Fibroblast of mammary gland (primary cell): Measurements from ENCODE around the gene MUC20.

Experiments used
- DNase-seq: peaks from one replicate; pipeline ENCODE4 v3.0.0-alpha.2; 2010; ENCODE audit warnings: low read depth
- H3K4me3 ChIP-seq: 2 replicates; pipeline ENCODE4 v1.5.1; 2011; ENCODE audit warnings: low read depth, mild to moderate bottlenecking, low read length, moderate library complexity; ENCODE audit not compliant: control insufficient read depth
- CTCF ChIP-seq: conservative IDR thresholded peaks from 2 replicates; pipeline ENCODE4 v1.5.1; 2011; ENCODE audit warnings: low read depth, low read length, inconsistent platforms; ENCODE audit not compliant: control insufficient read depth, insufficient read depth

The MUC20 gene

GRCh38 chr3:195701042-195701915 lies 19.5 kb upstream of the MUC20 start:
- TF ChIP-seq CTCF = no peak
- H3K4me3 ChIP-seq = no peak overlapping the region
- no peak for DNase-seq

GRCh38 chr3:195703776-195704175 lies 17.0 kb upstream of the MUC20 start:
- H3K4me3 ChIP-seq = no peak overlapping the region
- no peak for TF ChIP-seq CTCF
- no peak for DNase-seq

GRCh38 chr3:195704433-195704999 lies 16.3 kb upstream of the MUC20 start:
- no peak for DNase-seq

GRCh38 chr3:195705081-195705991 lies 15.4 kb upstream of the MUC20 start:
- no peak for TF ChIP-seq CTCF
- DNase-seq = no peak
- no peak overlapping the region for H3K4me3 ChIP-seq

More at GRCh38 chr3:195704433-195704999, 16.3 kb upstream of the MUC20 start:
- no peak overlapping the region for H3K4me3 ChIP-seq
- TF ChIP-seq CTCF = no peak

- no peak for DNase-seq
- no peak overlapping the region for H3K4me3 ChIP-seq
- TF ChIP-seq CTCF = no peak
Measured at GRCh38 chr3:195708061-195708460, 12.7 kb upstream of the MUC20 start.

GRCh38 chr3:195708626-195709481 lies 11.9 kb upstream of the MUC20 start:
- H3K4me3 ChIP-seq = no peak overlapping the region
- TF ChIP-seq CTCF = no peak
- no peak for DNase-seq
